OCI-LY1 (cell line): ENCODE results near the gene RFK.

Source experiments
- H2AFZ ChIP-seq: fragments of 200-600 bp; sonication (generic), shearing (Covaris generic); 2 replicates; pipeline ENCODE4 v1.6.0; 2014; ENCODE audit warnings: antibody characterized with exemption, mild to moderate bottlenecking, low read length
- H3F3A ChIP-seq: fragments of 200-600 bp; sonication (generic), shearing (Covaris generic); 2 replicates; pipeline ENCODE4 v1.6.0; 2014; ENCODE audit warnings: mild to moderate bottlenecking, antibody characterized with exemption, low read length, moderate library complexity; ENCODE audit not compliant: insufficient read depth
- H3K27ac ChIP-seq: fragments of 200-600 bp; sonication (generic); 2 replicates; pipeline ENCODE4 v1.5.1; 2014; ENCODE audit warnings: low read length, mixed run types, mild to moderate bottlenecking, low read depth; ENCODE audit not compliant: poor library complexity, severe bottlenecking
- H3K27me3 ChIP-seq: fragments of 200-600 bp; sonication (generic); 2 replicates; pipeline ENCODE4 v1.6.0; 2014; ENCODE audit warnings: antibody characterized with exemption, mild to moderate bottlenecking, low read length, moderate library complexity; ENCODE audit not compliant: insufficient read depth
- H3K36me3 ChIP-seq: fragments of 200-600 bp; sonication (generic); 2 replicates; pipeline ENCODE4 v1.6.1; 2014; ENCODE audit warnings: mild to moderate bottlenecking, antibody characterized with exemption, low read length, moderate library complexity, mixed read lengths; ENCODE audit not compliant: insufficient read depth
- H3K4me1 ChIP-seq: fragments of 200-600 bp; sonication (generic); 2 replicates; pipeline ENCODE4 v1.5.1; 2014; ENCODE audit warnings: mild to moderate bottlenecking, low read length, moderate library complexity; ENCODE audit not compliant: insufficient read depth, severe bottlenecking
- H3K4me2 ChIP-seq: fragments of 200-600 bp; sonication (generic), shearing (Covaris generic); 2 replicates; pipeline ENCODE4 v1.6.1; 2014; ENCODE audit warnings: low read length
- H3K4me3 ChIP-seq: fragments of 200-600 bp; sonication (generic); 2 replicates; pipeline ENCODE4 v1.5.1; 2014; ENCODE audit warnings: low read length, low read depth, mild to moderate bottlenecking, mixed read lengths; ENCODE audit not compliant: poor library complexity, severe bottlenecking
- H3K79me2 ChIP-seq: fragments of 200-600 bp; shearing (Covaris generic); 2 replicates; pipeline ENCODE4 v1.6.1; 2016; ENCODE audit warnings: mixed run types, low read length, mixed read lengths; ENCODE audit not compliant: insufficient read depth
- H3K9ac ChIP-seq: fragments of 200-600 bp; sonication (generic), shearing (Covaris generic); 2 replicates; pipeline ENCODE4 v1.6.1; 2014; ENCODE audit warnings: mild to moderate bottlenecking, low read length, mixed read lengths
- H3K9me2 ChIP-seq: fragments of 200-600 bp; sonication (generic), shearing (Covaris generic); 2 replicates; pipeline ENCODE4 v1.6.1; 2014; ENCODE audit warnings: low read depth, mild to moderate bottlenecking, low read length, mixed read lengths
- H3K9me3 ChIP-seq: fragments of 200-600 bp; shearing (Covaris generic); 2 replicates; pipeline ENCODE4 v1.6.1; 2014; ENCODE audit warnings: low read length, mixed read lengths
- H4K20me1 ChIP-seq: fragments of 200-600 bp; sonication (generic), shearing (Covaris generic); 2 replicates; pipeline ENCODE4 v1.6.0; 2016; ENCODE audit warnings: mild to moderate bottlenecking, low read length; ENCODE audit not compliant: insufficient read depth
- EZH2 ChIP-seq: fragments of 200-600 bp; sonication (generic), shearing (Covaris generic); IDR thresholded peaks from 2 replicates; pipeline ENCODE4 v1.8.0; 2017; ENCODE audit warnings: borderline replicate concordance, mixed run types, mild to moderate bottlenecking, antibody characterized with exemption, low read length, moderate library complexity, mixed read lengths
- TF ChIP-seq, protein P1 (sequence below): fragments of 200-600 bp; sonication (generic), shearing (Covaris generic); IDR thresholded peaks from 2 replicates; pipeline ENCODE4 v1.5.1; 2017; ENCODE audit warnings: mild to moderate bottlenecking, antibody characterized with exemption, low read length, moderate library complexity, mixed read lengths

The RFK gene

DNA sequence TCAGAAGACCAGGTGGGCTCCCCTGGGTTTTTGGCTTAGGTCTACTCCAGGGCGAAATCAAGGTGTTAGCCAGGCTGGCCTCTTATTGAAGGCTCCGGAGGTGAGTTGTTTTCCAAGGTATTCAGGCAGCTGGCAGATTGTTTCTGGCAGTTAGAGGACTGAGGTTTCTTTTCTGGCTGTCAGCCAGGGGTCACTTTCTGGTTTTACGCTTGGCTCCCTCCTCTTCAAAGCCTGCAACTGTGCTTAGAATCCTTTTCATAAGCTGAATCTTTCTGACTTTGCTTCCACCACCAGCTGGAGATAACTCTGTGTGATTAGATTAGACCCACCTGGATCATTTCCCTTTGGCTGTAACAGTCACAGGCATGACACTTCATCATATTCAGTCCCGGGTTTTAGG lies 24.6 kb downstream of the RFK start:
- TF ChIP-seq EZH2, result no peak
- TF ChIP-seq, protein P1, sequence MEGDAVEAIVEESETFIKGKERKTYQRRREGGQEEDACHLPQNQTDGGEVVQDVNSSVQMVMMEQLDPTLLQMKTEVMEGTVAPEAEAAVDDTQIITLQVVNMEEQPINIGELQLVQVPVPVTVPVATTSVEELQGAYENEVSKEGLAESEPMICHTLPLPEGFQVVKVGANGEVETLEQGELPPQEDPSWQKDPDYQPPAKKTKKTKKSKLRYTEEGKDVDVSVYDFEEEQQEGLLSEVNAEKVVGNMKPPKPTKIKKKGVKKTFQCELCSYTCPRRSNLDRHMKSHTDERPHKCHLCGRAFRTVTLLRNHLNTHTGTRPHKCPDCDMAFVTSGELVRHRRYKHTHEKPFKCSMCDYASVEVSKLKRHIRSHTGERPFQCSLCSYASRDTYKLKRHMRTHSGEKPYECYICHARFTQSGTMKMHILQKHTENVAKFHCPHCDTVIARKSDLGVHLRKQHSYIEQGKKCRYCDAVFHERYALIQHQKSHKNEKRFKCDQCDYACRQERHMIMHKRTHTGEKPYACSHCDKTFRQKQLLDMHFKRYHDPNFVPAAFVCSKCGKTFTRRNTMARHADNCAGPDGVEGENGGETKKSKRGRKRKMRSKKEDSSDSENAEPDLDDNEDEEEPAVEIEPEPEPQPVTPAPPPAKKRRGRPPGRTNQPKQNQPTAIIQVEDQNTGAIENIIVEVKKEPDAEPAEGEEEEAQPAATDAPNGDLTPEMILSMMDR, result no peak
- no peaks in the 10 kb centered on the region for H3K79me2 ChIP-seq
- H3K4me2 ChIP-seq, result peak overlapping the region; percentile 35; the same call in 1 of the 2 replicates
- no peaks in the 10 kb centered on the region for H3K9me2 ChIP-seq
- no peak overlapping the region for H2AFZ ChIP-seq
- peaks cover 67% of the 10 kb centered on the region for H3K4me1 ChIP-seq
- peak overlapping the region; percentile 30; the same call in 1 of the 2 replicates for H3K9ac ChIP-seq
- H3K36me3 ChIP-seq, result no peaks in the 10 kb centered on the region
- no peaks in the 10 kb centered on the region for H4K20me1 ChIP-seq
- H3K4me3 ChIP-seq, result no peak overlapping the region
- H3K27ac ChIP-seq, result peak overlapping the region; percentile 95
- peaks cover 11% of the 10 kb centered on the region; the same call in 1 of the 2 replicates for H3F3A ChIP-seq
- H3K9me3 ChIP-seq, result no peaks in the 10 kb centered on the region
- H3K27me3 ChIP-seq, result no peaks in the 10 kb centered on the region

DNA sequence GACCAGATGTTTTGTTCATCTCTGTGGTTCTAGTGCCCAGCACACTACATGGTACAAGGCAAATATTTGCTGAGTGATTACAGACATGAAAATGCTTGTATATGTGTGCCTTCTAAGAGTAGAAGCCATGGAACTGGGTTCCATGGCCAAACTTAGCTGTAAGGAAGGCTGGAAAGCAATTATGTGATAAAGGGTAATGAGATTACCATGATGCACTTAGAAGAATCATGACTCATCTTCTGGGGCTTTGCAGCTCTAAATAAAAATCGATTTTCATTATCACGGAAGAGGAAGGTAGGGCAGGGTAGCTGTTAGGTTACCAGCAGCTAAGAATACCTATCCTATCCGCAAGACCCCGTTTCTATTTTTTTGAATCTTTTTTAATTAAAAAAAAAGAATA lies 28.0 kb downstream of the RFK start:
- Histone ChIP-seq H3K36me3 (no peaks in the 10 kb centered on the region), H3K4me2 (no peak overlapping the region)

DNA sequence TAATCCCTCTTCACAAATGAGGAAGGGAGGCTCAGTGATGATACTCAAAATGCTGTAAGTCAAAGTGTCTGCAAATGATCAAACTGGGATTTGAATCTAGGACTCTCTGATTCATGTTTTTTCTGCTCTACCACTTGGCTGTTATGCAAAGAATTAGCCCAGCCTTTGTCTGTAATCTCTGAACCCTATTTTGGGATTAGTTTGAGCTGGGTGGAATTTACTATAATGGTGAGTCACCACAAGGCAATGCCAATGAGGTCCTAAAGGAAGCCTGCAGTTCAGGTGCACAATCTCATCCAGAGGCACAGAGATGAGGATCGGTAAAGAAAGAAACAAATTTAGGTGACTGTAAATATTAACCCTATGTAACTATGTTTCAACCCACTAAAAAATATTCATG lies 29.2 kb downstream of the RFK start:
- H3K79me2 ChIP-seq, result no peaks in the 10 kb centered on the region
- H4K20me1 ChIP-seq, result no peaks in the 10 kb centered on the region
- no peaks in the 10 kb centered on the region for H3K9me2 ChIP-seq
- TF ChIP-seq, protein P1, result no peak
- no peak for TF ChIP-seq EZH2
- H3K27me3 ChIP-seq, result no peaks in the 10 kb centered on the region
- no peak overlapping the region for H3K9ac ChIP-seq
- no peak overlapping the region for H2AFZ ChIP-seq
- H3K9me3 ChIP-seq, result no peaks in the 10 kb centered on the region
- H3K4me2 ChIP-seq, result no peak overlapping the region
- peaks cover 4% of the 10 kb centered on the region; the same call in 1 of the 2 replicates for H3F3A ChIP-seq
- no peaks in the 10 kb centered on the region for H3K36me3 ChIP-seq
- peaks cover 28% of the 10 kb centered on the region for H3K4me1 ChIP-seq
- H3K4me3 ChIP-seq, result no peak overlapping the region
- no peak overlapping the region for H3K27ac ChIP-seq

More for the DNA sequence above, 28.0 kb downstream of the RFK start:
- no peaks in the 10 kb centered on the region for H3K9me2 ChIP-seq
- H3K4me1 ChIP-seq, result peaks cover 40% of the 10 kb centered on the region
- H2AFZ ChIP-seq, result no peak overlapping the region
- no peaks in the 10 kb centered on the region for H3K27me3 ChIP-seq
- H3K9me3 ChIP-seq, result no peaks in the 10 kb centered on the region
- H3K79me2 ChIP-seq, result no peaks in the 10 kb centered on the region
- no peak overlapping the region for H3K27ac ChIP-seq
- no peak overlapping the region for H3K9ac ChIP-seq
- TF ChIP-seq, protein P1, result no peak
- no peak for TF ChIP-seq EZH2
- H4K20me1 ChIP-seq, result no peaks in the 10 kb centered on the region
- H3K4me3 ChIP-seq, result no peak overlapping the region
- H3F3A ChIP-seq, result peaks cover 11% of the 10 kb centered on the region; the same call in 1 of the 2 replicates
